Measurements from ENCODE around the gene DLX6. TPM values are rescaled to one million over a fixed set of nuclear protein-coding genes. Genes with fewer than 3 reads are reported as not detected.

Gene DLX6
- total RNA-seq, 1 donor from 2014 or later = 0.38 TPM

GRCh38 chr7:97022491-97023306, 17.3 kb downstream of the DLX6 start:
- H3K4me1 Mint-ChIP-seq (ENCODE audit: low read depth) = peaks cover 19% of the 10 kb centered on the region
- H3K27ac Mint-ChIP-seq = no peak overlapping the region
- H3K27me3 Mint-ChIP-seq = peaks cover 98% of the 10 kb centered on the region
- peak overlapping the region; percentile 72 for H3K4me3 Mint-ChIP-seq (ENCODE audit: low read depth)
- H3K36me3 Mint-ChIP-seq (ENCODE audit: insufficient read depth) = no peaks in the 10 kb centered on the region
- no peaks in the 10 kb centered on the region for H3K9me3 Mint-ChIP-seq (ENCODE audit: low read depth)
- TF ChIP-seq CTCF (IDR thresholded peaks at IDR 0.05; ENCODE audit: unreplicated experiment) = no peak
- no peak for DNase-seq (ENCODE audit: low spot score, unreplicated experiment)

DNA sequence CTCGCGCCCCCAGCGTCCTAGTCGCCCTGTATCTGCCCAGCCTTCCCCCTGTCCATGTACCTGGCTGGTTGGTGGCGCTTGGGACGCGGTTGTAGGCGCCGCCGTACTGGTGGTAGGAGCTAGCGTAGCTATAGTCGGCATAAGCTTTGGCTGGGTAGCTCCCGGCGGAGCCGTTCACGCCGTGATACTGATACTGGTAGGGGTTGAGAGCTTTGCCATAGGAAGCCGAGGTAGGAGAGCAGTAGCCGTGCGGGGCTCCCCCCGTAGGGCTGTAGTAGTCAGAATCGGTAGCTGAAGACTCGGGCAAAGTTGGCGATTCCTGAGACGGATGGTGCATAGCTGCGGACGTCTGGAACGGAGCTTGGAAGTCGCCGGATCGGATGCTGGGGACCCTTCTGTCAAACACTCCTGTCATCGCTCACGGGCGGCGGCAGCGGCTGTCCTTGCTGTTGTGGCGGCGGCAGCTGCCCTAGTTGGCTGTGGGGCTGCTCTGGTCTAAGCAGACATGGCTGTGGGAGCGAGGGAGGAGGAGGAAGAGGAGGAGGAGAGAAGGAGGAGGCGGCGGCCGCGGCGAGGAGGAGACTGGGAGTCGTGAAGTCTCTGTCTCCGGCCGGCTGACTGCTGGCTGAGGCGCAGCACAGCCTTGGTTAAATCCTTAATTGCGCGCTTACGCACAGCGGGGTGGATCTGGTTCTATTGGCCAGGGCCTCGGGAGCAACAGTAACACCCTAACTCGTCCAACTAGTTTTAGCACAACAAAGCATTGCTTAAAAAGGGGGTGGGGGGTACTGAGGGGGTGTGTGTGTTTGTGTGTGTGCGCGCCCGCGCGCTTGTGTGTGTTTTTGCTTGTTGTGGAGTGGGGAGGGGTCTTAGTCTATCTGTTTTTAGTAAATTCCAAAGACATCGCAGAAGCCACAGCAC, 19.1 kb downstream of the DLX6 start, which contains the start of gene DLX5:
Gene DLX5 (minus strand): TSS at position 623 of the 921 bp plus-strand sequence. CDS start 208 bp downstream, at position 415.
- DNase-seq (ENCODE audit: low spot score, unreplicated experiment) = peak; percentile 12
- H3K4me3 Mint-ChIP-seq (ENCODE audit: low read depth) = peak within 1 kb of the TSS; percentile 72
- no peak for TF ChIP-seq CTCF (IDR thresholded peaks at IDR 0.05; ENCODE audit: unreplicated experiment)
- no peaks in the 10 kb centered on the region for H3K36me3 Mint-ChIP-seq (ENCODE audit: insufficient read depth)
- H3K4me1 Mint-ChIP-seq (ENCODE audit: low read depth) = peaks cover 19% of the 10 kb centered on the region
- H3K27me3 Mint-ChIP-seq = peaks cover 90% of the 10 kb centered on the region
- H3K27ac Mint-ChIP-seq = peak within 1 kb of the TSS; percentile 62
- H3K9me3 Mint-ChIP-seq (ENCODE audit: low read depth) = no peaks in the 10 kb centered on the region

DNA sequence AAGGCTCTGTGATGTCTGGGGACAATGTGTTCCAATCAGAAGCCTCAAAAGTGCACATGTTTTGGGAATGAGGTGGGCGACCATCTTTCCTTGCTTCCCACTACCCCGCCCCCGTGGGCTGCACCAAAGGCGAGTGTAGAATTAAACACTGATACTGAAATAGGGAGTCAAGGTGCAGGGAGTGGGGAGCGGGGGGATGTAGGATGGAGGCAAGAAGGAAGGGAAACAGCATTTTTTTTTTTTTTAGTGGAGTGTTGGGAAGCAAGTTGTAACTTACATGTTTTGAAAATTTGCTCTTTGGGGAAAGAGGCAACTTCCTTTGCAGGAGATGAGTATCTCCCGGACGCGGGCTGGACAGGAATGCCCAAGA, 19.8 kb downstream of the DLX6 start:
- H3K4me3 Mint-ChIP-seq (ENCODE audit: low read depth) = peak overlapping the region; percentile 72
- DNase-seq (ENCODE audit: low spot score, unreplicated experiment) = no peak
- no peak overlapping the region for H3K27ac Mint-ChIP-seq
- peaks cover 85% of the 10 kb centered on the region for H3K27me3 Mint-ChIP-seq
- H3K9me3 Mint-ChIP-seq (ENCODE audit: low read depth) = no peaks in the 10 kb centered on the region
- H3K36me3 Mint-ChIP-seq (ENCODE audit: insufficient read depth) = no peaks in the 10 kb centered on the region
- peaks cover 19% of the 10 kb centered on the region for H3K4me1 Mint-ChIP-seq (ENCODE audit: low read depth)
- no peak for TF ChIP-seq CTCF (IDR thresholded peaks at IDR 0.05; ENCODE audit: unreplicated experiment)

DNA sequence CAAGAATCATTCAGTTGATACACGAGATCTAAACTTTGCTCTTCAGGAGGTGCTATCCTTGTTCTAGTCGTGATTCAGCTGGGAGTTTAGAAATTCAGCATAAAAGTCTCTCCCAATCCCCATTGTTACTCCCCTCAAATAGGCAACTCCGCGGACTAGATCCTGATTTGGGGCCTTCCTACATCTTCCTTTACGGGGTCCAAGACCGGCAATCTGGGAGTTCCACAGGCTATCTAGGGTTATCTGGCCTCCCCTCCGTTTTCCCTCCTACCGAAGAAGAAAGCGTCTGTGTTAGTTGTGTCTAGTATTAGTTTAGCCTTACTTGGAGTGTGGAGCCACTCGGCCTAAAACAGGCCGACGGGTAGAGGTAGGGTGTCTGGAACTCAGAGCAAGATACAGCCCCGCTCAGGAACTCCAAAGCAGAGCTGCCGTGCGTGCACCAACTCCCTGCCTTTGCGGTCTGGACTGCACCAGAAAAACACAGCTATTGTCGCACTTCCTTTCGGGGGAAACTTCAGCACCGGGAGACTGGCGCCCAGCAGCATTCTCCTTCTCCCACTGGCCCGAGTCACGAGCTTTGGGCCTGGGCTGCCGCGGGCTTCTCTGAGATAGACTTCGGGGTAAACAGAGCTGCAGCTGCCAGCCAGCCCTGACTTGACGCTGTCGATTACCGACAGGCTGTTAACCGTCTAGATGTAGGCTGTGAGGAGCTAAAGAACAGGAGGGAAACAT, 20.8 kb downstream of the DLX6 start:
- H3K27ac Mint-ChIP-seq = peak overlapping the region; percentile 7
- DNase-seq (ENCODE audit: low spot score, unreplicated experiment) = no peak
- H3K4me1 Mint-ChIP-seq (ENCODE audit: low read depth) = peaks cover 17% of the 10 kb centered on the region
- H3K27me3 Mint-ChIP-seq = peaks cover 84% of the 10 kb centered on the region
- no peak overlapping the region for H3K4me3 Mint-ChIP-seq (ENCODE audit: low read depth)
- no peaks in the 10 kb centered on the region for H3K9me3 Mint-ChIP-seq (ENCODE audit: low read depth)
- no peaks in the 10 kb centered on the region for H3K36me3 Mint-ChIP-seq (ENCODE audit: insufficient read depth)
- TF ChIP-seq CTCF (IDR thresholded peaks at IDR 0.05; ENCODE audit: unreplicated experiment) = no peak

All from progenitor cell of endocrine pancreas (in vitro differentiated cells).